NCI-H1930 (cell line): ENCODE results near the gene NOTCH2NLA.
"Not testable (repeated sequence)": the region's sequence is repeated elsewhere in the genome, so short reads cannot be mapped to it uniquely, and the experiment has no call there.

Experiments used
- DNase-seq, 2 experiments: peaks; one replicate each; lab custom pipeline; 2025; lab: John Stamatoyannopoulos, UW

NOTCH2NLA gene

GRCh38 chr1:146228710-146229477, at the start of gene NOTCH2NLA:
NOTCH2NLA (minus strand) TSS chr1:146229021; CDS start chr1:146189337, 39,684 bp downstream.
- not testable (repeated sequence) for DNase-seq

GRCh38 chr1:146278346-146278745, 49.5 kb upstream of the NOTCH2NLA start:
- DNase-seq = not testable (repeated sequence)

DNA sequence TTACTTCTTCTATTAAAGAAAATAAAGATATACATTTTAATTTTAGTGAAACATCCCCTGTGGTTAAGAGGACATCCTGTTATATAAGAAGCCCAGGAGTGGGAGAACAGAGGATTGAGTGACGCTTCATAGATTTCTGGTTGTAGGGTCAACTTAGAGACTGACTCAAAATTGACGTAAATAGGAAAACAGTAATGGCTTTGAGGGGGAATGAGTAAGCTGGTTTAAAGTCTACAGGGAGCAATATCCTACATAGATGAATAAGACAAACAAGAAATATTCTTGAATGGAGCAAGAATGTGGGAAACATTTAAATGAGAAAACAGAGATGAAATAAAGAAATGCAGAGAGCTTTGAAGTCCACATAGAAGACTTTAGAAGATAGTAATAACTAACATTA, 48.3 kb upstream of the NOTCH2NLA start:
- not testable (repeated sequence) for DNase-seq

GRCh38 chr1:146274083-146274482, 45.3 kb upstream of the NOTCH2NLA start:
- not testable (repeated sequence) for DNase-seq

- not testable (repeated sequence) for DNase-seq
Observed at GRCh38 chr1:146273194-146273593, 44.4 kb upstream of the NOTCH2NLA start.

GRCh38 chr1:146272734-146273133, 43.9 kb upstream of the NOTCH2NLA start:
- DNase-seq = not testable (repeated sequence)

DNA sequence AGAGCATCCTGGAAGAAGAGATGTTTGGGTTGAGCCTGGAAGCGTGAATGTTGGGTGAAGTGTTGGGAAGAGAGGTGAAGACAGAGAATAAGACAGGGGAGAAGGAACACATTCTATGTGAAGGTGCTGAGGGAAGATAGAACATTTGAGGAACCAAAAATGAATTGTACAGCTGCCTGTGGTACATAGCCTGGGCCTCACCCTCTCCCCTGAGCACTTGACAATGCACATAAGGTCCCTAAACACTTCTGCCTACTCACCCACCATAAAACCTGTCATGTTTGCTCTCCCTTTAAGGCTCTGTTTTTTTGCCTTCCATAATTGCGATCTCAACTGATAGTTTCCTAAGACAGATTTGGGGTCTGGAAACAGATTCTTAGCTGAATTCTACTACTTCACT, 43.2 kb upstream of the NOTCH2NLA start:
- not testable (repeated sequence) for DNase-seq

GRCh38 chr1:146270129-146270528, 41.3 kb upstream of the NOTCH2NLA start:
- DNase-seq = not testable (repeated sequence)

DNA sequence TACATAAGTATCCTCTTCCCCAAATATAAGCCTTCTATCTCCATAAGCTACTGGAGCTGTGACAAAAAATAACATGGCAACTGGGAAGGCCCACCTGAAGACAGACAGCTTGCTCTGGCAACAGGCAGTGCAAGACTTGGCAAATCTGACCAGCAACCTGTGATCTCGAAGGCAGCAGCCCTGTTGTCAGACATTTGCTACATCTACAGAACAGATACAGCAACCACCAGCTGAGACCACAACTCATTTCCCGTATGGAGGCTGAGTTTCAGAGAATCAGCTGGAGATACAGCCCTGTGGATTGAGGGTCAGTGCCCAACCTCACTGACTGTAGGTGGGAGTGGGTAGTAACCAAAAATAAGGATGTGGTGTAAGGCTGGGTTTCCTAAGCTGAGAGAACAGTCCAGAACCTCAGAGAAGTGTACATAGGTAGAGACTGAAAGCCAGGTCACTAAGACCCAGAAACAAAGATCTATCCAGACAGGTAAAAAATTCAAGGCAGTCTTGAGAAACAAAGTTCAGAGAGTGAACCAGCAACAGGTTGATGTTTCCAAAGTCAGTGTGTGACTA, 37.4 kb upstream of the NOTCH2NLA start:
- DNase-seq = not testable (repeated sequence)

- DNase-seq = not testable (repeated sequence)
Observed at GRCh38 chr1:146264761-146265160, 35.9 kb upstream of the NOTCH2NLA start.

DNA sequence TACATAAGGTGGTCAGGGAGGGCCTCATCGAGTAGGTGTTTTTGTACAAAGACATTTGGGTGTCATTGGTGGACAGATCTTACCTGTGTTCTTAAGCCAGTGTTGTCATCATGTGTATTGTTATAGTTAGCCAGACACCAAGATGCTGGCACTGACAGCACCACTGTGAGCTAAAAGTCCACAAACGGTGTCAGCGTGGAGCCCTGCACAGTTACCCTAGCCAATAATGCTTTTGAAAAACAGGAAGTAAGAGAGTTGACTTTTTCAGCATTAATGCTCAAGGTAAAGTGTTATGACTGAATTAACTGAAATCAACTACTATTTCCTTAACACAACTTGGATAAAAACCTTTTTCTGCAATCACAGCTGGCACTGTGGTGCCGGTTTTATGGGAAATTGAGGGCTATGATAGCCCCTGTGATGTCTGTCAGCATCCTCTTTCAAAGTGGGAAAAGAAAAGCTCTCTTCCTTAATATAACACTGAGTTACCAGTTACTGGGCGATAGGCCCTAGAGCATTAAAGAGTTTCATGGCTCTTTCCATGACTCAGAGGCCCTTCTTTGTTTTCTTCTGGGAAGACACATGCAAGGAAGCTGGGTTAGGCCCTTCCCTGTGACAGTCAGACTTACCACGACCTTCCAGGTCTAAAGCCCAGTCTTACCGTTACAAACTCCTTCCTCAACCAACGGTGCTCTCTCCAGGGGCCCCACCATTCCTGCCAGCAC, 31.3 kb upstream of the NOTCH2NLA start:
- not testable (repeated sequence) for DNase-seq

DNA sequence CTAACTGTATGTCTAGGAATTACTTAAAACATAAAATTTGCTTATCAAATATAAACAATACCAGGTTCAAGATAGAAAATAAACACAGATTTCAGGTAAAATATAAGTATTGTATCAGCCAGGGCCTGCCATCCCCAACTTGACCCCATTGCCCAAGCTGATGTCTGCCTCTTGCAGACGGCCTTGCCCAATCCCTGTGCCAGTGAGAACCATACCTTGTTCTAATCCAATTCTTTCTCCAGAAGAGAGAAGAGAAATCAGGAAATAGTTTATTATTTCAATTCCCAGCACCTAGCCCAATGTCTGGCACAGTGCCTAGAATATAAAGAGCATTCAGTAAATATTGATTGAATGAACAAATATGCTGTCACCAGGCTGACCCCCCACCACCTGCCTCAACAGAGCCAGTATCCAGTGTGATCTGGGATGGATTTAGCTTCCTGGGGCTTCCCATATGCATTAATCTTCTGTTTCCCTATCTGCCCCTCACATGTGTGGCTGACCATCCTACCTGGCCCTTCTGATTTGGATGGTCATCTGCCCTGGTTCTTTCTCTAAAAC, 29.3 kb upstream of the NOTCH2NLA start:
- DNase-seq = not testable (repeated sequence)

DNA sequence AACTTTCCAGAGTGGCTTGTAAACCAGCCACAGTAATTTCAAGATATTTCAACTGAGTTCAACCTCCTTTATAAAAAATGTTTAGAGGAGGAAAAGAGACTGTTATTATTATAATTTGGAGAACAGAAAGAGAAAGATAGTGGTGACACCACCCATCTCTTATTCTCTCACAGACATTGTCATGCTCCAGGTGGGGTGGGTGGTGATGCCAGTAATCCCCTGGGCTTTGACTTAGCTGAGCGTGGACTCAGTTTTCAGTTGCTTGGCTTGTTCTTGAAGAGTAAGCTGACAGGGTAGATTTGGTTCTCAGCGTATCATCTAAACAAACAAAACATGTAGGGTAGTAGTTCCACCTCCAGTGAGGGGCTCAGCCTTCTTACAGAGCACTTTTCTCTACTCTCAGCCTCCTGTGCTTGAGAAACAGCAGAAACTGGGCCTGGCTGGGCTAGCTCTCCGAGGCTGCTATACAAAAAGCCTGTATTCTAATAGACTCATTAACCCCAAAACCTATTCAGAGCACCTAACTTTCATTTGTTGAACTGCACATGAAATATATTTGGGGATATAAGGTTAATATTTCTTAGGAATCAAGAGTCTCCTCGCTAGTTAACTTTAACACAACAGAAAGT, 25.9 kb upstream of the NOTCH2NLA start:
- not testable (repeated sequence) for DNase-seq

DNA sequence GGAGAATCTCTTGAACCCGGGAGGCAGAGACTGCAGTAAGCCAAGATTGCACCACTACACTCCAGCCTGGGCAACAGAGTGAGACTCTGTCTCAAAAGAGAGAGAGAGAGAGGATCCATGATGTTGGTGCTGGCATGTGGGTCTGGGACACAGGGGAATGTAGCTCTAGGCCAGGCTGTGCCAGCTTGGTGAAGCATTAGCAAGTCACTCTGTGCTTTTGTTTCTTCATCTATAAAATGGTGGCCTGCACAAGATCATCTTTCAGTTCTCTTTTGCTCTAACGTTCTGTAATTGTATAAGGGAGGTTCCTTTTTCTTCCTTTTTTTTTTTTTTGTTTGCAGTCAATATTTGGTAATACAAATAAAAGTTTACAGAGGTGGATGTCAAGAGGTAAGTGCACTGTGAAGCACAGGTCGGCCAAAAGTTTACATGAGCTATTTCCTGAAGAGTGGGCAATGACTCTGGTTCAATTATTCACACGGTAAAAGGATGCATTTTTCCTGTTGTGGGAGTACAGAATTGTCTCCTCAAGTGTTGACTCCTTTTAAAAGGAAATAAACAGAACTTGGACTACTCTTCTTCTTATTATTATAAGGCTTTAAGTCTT, 24.5 kb upstream of the NOTCH2NLA start:
- DNase-seq = not testable (repeated sequence)

- DNase-seq = not testable (repeated sequence)
Observed at GRCh38 chr1:146251523-146251922, 22.7 kb upstream of the NOTCH2NLA start.

GRCh38 chr1:146248643-146249042, 19.8 kb upstream of the NOTCH2NLA start:
- not testable (repeated sequence) for DNase-seq

DNA sequence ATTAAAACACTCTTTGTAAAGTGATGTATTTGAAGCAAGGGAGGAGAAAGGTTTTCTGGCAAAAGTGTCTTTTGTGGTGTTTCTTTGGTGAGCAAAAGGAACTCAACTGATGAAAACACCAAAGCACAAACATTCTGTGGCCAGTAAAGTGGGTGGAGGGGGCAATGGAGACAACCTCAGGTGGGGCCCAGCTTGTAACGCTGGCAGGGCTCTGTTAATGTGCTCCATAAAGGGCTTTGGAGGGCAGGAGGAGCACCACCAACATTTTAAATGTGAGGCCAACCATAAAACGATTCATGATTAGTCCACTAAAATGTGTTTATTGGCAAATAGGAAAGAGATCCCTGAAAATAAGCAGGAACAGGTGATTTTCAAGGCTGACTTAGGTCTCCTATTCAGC, 7.8 kb upstream of the NOTCH2NLA start:
- not testable (repeated sequence) for DNase-seq

DNA sequence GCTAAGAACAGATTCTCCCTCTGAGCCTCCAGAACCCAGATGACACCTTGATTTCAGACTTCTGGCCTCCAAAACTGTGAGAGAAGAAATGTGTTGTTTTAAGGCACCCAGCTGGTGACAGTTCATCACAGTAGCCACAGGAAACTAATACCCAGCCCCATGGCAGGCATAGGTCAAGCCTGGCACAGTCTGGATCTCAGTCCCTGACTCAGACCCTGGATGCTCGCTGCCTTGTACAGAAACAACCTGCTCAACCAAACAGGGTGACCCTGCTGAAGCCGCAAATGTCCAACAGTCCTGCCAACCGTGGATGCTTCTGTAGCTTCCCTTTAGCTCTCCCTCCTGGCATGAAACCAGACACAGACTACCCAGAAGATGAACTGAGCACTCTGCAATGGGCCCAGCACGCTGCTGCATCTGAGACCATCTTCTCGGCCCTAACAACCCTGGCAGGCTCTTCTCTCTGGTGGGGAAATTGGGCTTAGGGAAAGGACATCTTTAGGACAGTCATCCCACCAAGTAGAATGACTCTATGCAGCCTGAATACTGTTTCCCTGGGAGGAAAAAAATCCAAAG, 7.3 kb upstream of the NOTCH2NLA start:
- DNase-seq = not testable (repeated sequence)

DNA sequence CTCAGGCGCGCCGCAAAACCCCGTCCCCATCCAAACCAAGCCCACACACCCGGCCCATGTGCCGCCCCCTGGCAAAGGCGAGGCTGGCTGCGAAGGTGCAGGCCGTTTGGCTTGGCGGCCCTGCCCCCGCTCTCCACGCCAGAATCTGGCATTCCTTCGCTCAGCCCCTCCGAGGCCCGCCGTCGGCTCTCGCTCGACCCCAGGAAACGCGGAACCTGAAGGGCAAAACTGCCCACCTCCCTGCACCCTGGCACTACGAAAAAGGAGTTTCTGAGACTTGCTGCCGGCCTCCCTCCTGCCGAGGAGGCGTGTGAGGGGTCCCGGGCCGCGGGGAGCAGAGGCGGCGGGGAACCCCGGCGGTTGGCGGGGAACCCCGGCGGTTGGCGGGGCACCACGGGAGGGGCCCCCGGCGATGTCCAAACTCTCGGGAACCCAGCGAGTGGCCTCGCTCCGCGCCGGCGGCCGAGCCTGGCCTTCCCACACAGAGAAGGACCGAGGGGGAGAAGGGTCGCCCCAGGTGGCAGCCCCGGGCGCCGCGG, 608 bp downstream of the NOTCH2NLA start:
- not testable (repeated sequence) for DNase-seq

DNA sequence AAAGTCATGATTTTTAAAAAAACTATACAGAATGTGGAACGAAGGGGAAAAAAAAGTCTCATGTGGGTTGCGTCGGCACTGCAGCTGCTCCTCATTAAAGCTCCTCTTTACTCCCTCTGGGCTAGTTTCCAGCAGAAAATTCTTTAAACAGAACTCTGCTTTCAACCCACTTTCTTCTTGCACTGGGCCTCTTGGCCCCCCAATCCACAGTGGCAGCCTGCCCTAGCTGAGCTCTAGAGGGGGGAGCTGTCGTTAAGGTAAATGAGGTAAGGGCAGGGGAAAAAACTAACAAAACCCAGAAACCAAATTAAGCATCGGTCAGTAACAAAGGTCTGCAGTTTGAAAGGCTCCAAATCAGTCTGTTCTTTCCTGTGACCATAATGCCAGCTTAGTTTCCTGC, 54.3 kb downstream of the NOTCH2NLA start:
- DNase-seq = not testable (repeated sequence)

- DNase-seq = not testable (repeated sequence)
Observed at GRCh38 chr1:146167740-146168139, 61.1 kb downstream of the NOTCH2NLA start.
